SK-N-SH (cell line): ENCODE measurements around the gene ABCB9. TPM values are rescaled to one million over a fixed set of nuclear protein-coding genes. Genes with fewer than 3 reads are reported as not detected.

Experiments
- CTCF ChIA-PET: fragments of 300-600, 350-600 bp; formaldehyde crosslinking; extraction: SDS; loops from one replicate; lab custom pipeline; 2021; lab: Yijun Ruan, JAX
- POLR2A ChIA-PET: fragments of 350-600 bp; sonication (Branson Sonifier 250); formaldehyde crosslinking; extraction: SDS; loops from one replicate; lab custom pipeline; 2020; ENCODE audit warnings: antibody characterized with exemption, inconsistent platforms; lab: Yijun Ruan, JAX
- DNase-seq: peaks from one replicate; pipeline ENCODE4 v3.0.0; 2012
- H2AFZ ChIP-seq: fragments of 200-600 bp; sonication (generic); 2 replicates; pipeline ENCODE4 v1.8.1; 2016; ENCODE audit warnings: antibody characterized with exemption, mild to moderate bottlenecking, low read depth
- H3F3A ChIP-seq: fragments of 200-600 bp; sonication (generic); replicated peaks from 2 replicates; pipeline ENCODE3; 2016; ENCODE audit warnings: antibody characterized with exemption, mild to moderate bottlenecking; ENCODE audit not compliant: insufficient read depth
- H3K27ac ChIP-seq, 2 experiments: fragments of 200-500 bp in 1 of 2; fragments of 200-600 bp in 1 of 2; sonication (Bioruptor generic) in 1 of 2; sonication (generic), shearing (Covaris generic) in 1 of 2; 2 replicates each; pipeline versions ENCODE4 v1.5.1 to v1.6.1; 2014 to 2016; ENCODE audit warnings: low read depth in 2 of 2, inconsistent platforms in 1 of 2, low read length in 1 of 2, mild to moderate bottlenecking in 1 of 2, mixed read lengths in 1 of 2
- H3K27me3 ChIP-seq: fragments of 200-600 bp; sonication (generic), shearing (Covaris generic); 2 replicates; pipeline ENCODE4 v1.6.1; 2016; ENCODE audit warnings: mixed run types; ENCODE audit not compliant: insufficient read depth
- H3K36me3 ChIP-seq, 2 experiments: fragments of 200-500 bp in 1 of 2; fragments of 200-600 bp in 1 of 2; sonication (Bioruptor generic) in 1 of 2; sonication (generic) in 1 of 2; replicated peaks in 1 of 2; 2 replicates each; pipeline versions ENCODE3 to v1.5.1; 2014 to 2016; ENCODE audit warnings: low read length in 1 of 2, mild to moderate bottlenecking in 1 of 2; ENCODE audit not compliant: insufficient read depth in 2 of 2, control insufficient read depth in 1 of 2
- H3K4me1 ChIP-seq, 2 experiments: fragments of 200-500 bp in 1 of 2; fragments of 200-600 bp in 1 of 2; sonication (Bioruptor generic) in 1 of 2; sonication (generic), shearing (Covaris generic) in 1 of 2; 2 replicates each; pipeline versions ENCODE4 v1.5.1 to v1.6.1; 2014 to 2016; ENCODE audit warnings: low read depth in 1 of 2, low read length in 1 of 2, mixed run types in 1 of 2; ENCODE audit not compliant: insufficient read depth in 2 of 2, control insufficient read depth in 1 of 2
- H3K4me2 ChIP-seq: fragments of 200-600 bp; sonication (generic), shearing (Covaris generic); 2 replicates; pipeline ENCODE4 v1.6.1; 2017; ENCODE audit warnings: mixed run types
- H3K4me3 ChIP-seq, 2 experiments: fragments of 200-500 bp in 1 of 2; fragments of 200-600 bp in 1 of 2; sonication (Bioruptor generic) in 1 of 2; sonication (generic), shearing (Covaris generic) in 1 of 2; 2 replicates each; pipeline versions ENCODE4 v1.5.1 to v1.8.1; 2014 to 2016; ENCODE audit warnings: low read depth in 2 of 2, inconsistent platforms in 1 of 2, low read length in 1 of 2, mild to moderate bottlenecking in 1 of 2, mixed read lengths in 1 of 2, moderate library complexity in 1 of 2
- H3K79me2 ChIP-seq: fragments of 200-600 bp; sonication (generic); 2 replicates; pipeline ENCODE4 v1.8.1; 2017; ENCODE audit warnings: mild to moderate bottlenecking; ENCODE audit not compliant: insufficient read depth
- H3K9ac ChIP-seq: fragments of 200-600 bp; sonication (generic); 2 replicates; pipeline ENCODE4 v1.6.1; 2017; ENCODE audit warnings: mixed run types
- H3K9me2 ChIP-seq: fragments of 200-600 bp; sonication (generic); 2 replicates; pipeline ENCODE4 v1.6.1; 2017; ENCODE audit warnings: mixed run types
- H3K9me3 ChIP-seq: fragments of 200-600 bp; sonication (generic); 2 replicates; pipeline ENCODE4 v1.6.1; 2017; ENCODE audit warnings: mixed run types, mild to moderate bottlenecking, moderate library complexity
- H4K20me1 ChIP-seq: fragments of 200-600 bp; sonication (generic); 2 replicates; pipeline ENCODE4 v1.6.1; 2017; ENCODE audit warnings: mild to moderate bottlenecking, mixed run types; ENCODE audit not compliant: insufficient read depth
- EP300 ChIP-seq, 2 experiments: IDR thresholded peaks; 2 replicates each; pipeline versions ENCODE4 v1.4.0 to v1.6.1; 2012; ENCODE audit warnings: borderline replicate concordance in 1 of 2, low read depth in 1 of 2, low read length in 1 of 2
- EZH2phosphoT487 ChIP-seq: fragments of 200-600 bp; sonication (generic); IDR thresholded peaks from 2 replicates; pipeline ENCODE4 v1.6.1; 2017; ENCODE audit warnings: low read depth, mixed run types, mild to moderate bottlenecking, antibody characterized with exemption, moderate library complexity, borderline replicate concordance
- FOSL2 ChIP-seq: IDR thresholded peaks from 2 replicates; pipeline ENCODE4 v1.4.0; 2012; ENCODE audit warnings: low read depth, mild to moderate bottlenecking, moderate library complexity, borderline replicate concordance
- FOXJ3 ChIP-seq: sonication (generic); formaldehyde crosslinking; IDR thresholded peaks from 2 replicates; pipeline ENCODE4 v1.5.1; 2020; ENCODE audit warnings: mild to moderate bottlenecking, missing genetic modification reagents
- FOXM1 ChIP-seq: IDR thresholded peaks from 2 replicates; pipeline ENCODE4 v1.4.0; 2012; ENCODE audit warnings: low read depth, mild to moderate bottlenecking
- GABPA ChIP-seq: IDR thresholded peaks from 2 replicates; pipeline ENCODE4 v1.4.0; 2012; ENCODE audit warnings: low read depth, mild to moderate bottlenecking
- IRF3 ChIP-seq: fragments of 150-350 bp; IDR thresholded peaks from 2 replicates; pipeline ENCODE4 v1.6.1; 2016; ENCODE audit warnings: mild to moderate bottlenecking, low read depth, low read length
- JUND ChIP-seq: IDR thresholded peaks from 2 replicates; pipeline ENCODE4 v1.4.0; 2012
- MEF2A ChIP-seq: IDR thresholded peaks from 2 replicates; pipeline ENCODE4 v1.4.0; 2012; ENCODE audit warnings: low read depth, borderline replicate concordance
- NFIC ChIP-seq: IDR thresholded peaks from 2 replicates; pipeline ENCODE4 v1.4.0; 2012; ENCODE audit warnings: borderline replicate concordance
- NRF1 ChIP-seq: IDR thresholded peaks from 2 replicates; pipeline ENCODE4 v1.6.1; 2012; ENCODE audit warnings: low read depth, mild to moderate bottlenecking, low read length
- PBX3 ChIP-seq: IDR thresholded peaks from 2 replicates; pipeline ENCODE4; 2012
- POLR2AphosphoS5 ChIP-seq: IDR thresholded peaks from 2 replicates; pipeline ENCODE4 v1.6.1; 2012; ENCODE audit warnings: low read depth, low read length
- RCOR1 ChIP-seq: fragments of 150-350 bp; IDR thresholded peaks from 2 replicates; pipeline ENCODE4 v1.6.1; 2017; ENCODE audit warnings: antibody characterized with exemption, low read length
- RFX5 ChIP-seq: IDR thresholded peaks from 2 replicates; pipeline ENCODE4 v1.6.1; 2012; ENCODE audit warnings: mild to moderate bottlenecking, improper control_type of control experiment, low read length
- RXRA ChIP-seq: IDR thresholded peaks from 2 replicates; pipeline ENCODE4 v1.4.0; 2012; ENCODE audit warnings: low read depth, mild to moderate bottlenecking, borderline replicate concordance
- TCF12 ChIP-seq: IDR thresholded peaks from 2 replicates; pipeline ENCODE4 v1.4.0; 2012
- TEAD4 ChIP-seq: IDR thresholded peaks from 2 replicates; pipeline ENCODE4 v1.4.0; 2012; ENCODE audit warnings: mild to moderate bottlenecking, borderline replicate concordance; ENCODE audit not compliant: insufficient read depth
- USF1 ChIP-seq: IDR thresholded peaks from 2 replicates; pipeline ENCODE4 v1.4.0; 2012; ENCODE audit warnings: low read depth, borderline replicate concordance
- YY1 ChIP-seq: IDR thresholded peaks from 2 replicates; pipeline ENCODE4 v1.4.0; 2012; ENCODE audit warnings: low read depth, mild to moderate bottlenecking
- WGBS: methylation state at CpG from one replicate; pipeline ENCODE4 v1.1.6; 2017; ENCODE audit warnings: low lambda C conversion rate; 5-methylcytosine and 5-hydroxymethylcytosine counted together
- polyA plus RNA-seq, 3 experiments: library from polyadenylated mRNA; depleted of rRNA; stranded (reverse); fragments of >200 nt; gene quantifications; 2 replicates each; pipeline ENCODE4 v1.2.3, GENCODE V29; 2012

The ABCB9 gene
- polyA plus RNA-seq, 1 of the 3 experiments (the other 2 are of a cell fraction): 6.2 TPM

GRCh38 chr12:122934722-122935121 lies 31.5 kb downstream of the ABCB9 start:
- Histone ChIP-seq H3K9me3 (no peaks in the 10 kb centered on the region), H3K27me3 (no peaks in the 10 kb centered on the region), H3K9me2 (no peaks in the 10 kb centered on the region), H3F3A (no peaks in the 10 kb centered on the region), H3K4me2 (no peak overlapping the region), H4K20me1 (no peaks in the 10 kb centered on the region), H3K79me2 (no peaks in the 10 kb centered on the region), H2AFZ (no peak overlapping the region), H3K4me1 (no peaks in the 10 kb centered on the region), H3K4me3 (no peak overlapping the region), H3K36me3 (no peaks in the 10 kb centered on the region), H3K27ac (no peak overlapping the region), H3K9ac (no peak overlapping the region)
- 68% methylated on average over 3 of the region's 3 CpGs for WGBS
- no peak for DNase-seq
- POLR2A ChIA-PET: no interaction called here
- CTCF ChIA-PET: no interaction called here
- TF ChIP-seq NFIC: no peak
- TF ChIP-seq FOXM1: no peak
- TF ChIP-seq USF1: no peak
- TF ChIP-seq FOXJ3: no peak
- no peak for TF ChIP-seq RXRA
- no peak for TF ChIP-seq EP300 (IDR thresholded peaks at IDR 0.05; ENCODE audit: borderline replicate concordance in 1 of 2, low read depth in 1 of 2, low read length in 1 of 2)
- TF ChIP-seq IRF3: no peak
- TF ChIP-seq FOSL2: no peak
- TF ChIP-seq RFX5: no peak
- no peak for TF ChIP-seq TEAD4
- TF ChIP-seq MEF2A: no peak
- TF ChIP-seq TCF12: no peak
- TF ChIP-seq JUND: no peak
- no peak for TF ChIP-seq GABPA
- no peak for TF ChIP-seq NRF1
- no peak for TF ChIP-seq EZH2phosphoT487
- no peak for TF ChIP-seq POLR2AphosphoS5
- no peak for TF ChIP-seq RCOR1
- no peak for TF ChIP-seq PBX3
- no peak for TF ChIP-seq YY1
